ENCODE data around the gene FREM2. TPM values are rescaled to one million over a fixed set of nuclear protein-coding genes. Genes with fewer than 3 reads are reported as not detected.

Gene FREM2
- total and polyA plus RNA-seq, 9 of the 15 experiments (the other 6 are each of a cell fraction or from before 2014, with no cell fraction given), result under 0.01 to 0.02 TPM; not detected in 7

DNA sequence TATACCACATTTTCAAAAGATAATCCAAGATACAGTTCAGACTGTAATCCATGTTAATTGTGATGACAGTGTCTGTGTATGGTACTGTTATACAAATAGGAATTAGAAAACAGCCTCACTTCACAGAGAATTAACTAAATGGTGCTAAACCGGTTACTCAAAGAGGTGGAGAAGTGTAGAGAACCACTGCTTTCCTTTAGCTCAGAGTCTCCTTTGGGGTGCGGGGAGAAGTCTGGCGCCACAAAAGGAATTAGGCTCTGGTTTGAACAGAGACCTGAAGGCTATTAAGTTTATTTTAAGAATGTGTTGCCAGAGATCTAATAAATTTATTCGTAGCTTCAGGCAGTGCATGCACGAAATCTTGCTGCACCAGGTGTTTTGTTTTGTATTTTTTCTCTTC, 65.8 kb downstream of the FREM2 start:
- BruUV-seq (replicated peaks), result no TSS peak
- no peak overlapping the region for H3K27ac ChIP-seq (ENCODE audit: extremely low read depth, low read depth, low read length)
- no peaks in the 10 kb centered on the region for H3K36me3 ChIP-seq (ENCODE audit: control insufficient read depth, insufficient read depth, low read length)
- H3K4me3 ChIP-seq, result no peak overlapping the region
- H3K9ac ChIP-seq (ENCODE audit: insufficient read depth in 1 of 2, low read depth in 2 of 2, low read length in 2 of 2), result no peak overlapping the region
- no peaks in the 10 kb centered on the region for H3K9me1 ChIP-seq (ENCODE audit: control insufficient read depth, insufficient read depth, low read length)
- H3K4me2 ChIP-seq (ENCODE audit: insufficient read depth, low read length), result no peak overlapping the region
- no peaks in the 10 kb centered on the region for H3K79me2 ChIP-seq (ENCODE audit: control insufficient read depth, insufficient read depth, low read length)
- H3K27me3 ChIP-seq (ENCODE audit: control insufficient read depth in 2 of 2, insufficient read depth in 2 of 2, low read length in 2 of 2), result no peaks in the 10 kb centered on the region
- intact Hi-C loops (cut with micrococcal nuclease) (no loop called here), in situ Hi-C loops (cut with MboI) (no loop called here)
- ATAC-seq (no peak), DNase-seq (ENCODE audit: extremely low read depth in 1 of 4, low spot score in 3 of 4) (no peak), FAIRE-seq (no peak)
- WGBS (ENCODE audit: insufficient coverage, low coverage, missing lambda C conversion rate), result 0% methylated on average over 4 of the region's 5 CpGs
- CTCF ChIA-PET (ENCODE audit: low intra/inter-chr PET ratio), result no interaction called here
- H3K4me1 ChIP-seq (replicated peaks in 1 of 2; ENCODE audit: control insufficient read depth in 2 of 2, insufficient read depth in 2 of 2, low read length in 2 of 2), result no peaks in the 10 kb centered on the region
- TF ChIP-seq HMGN3 (IDR thresholded peaks at IDR 0.05; ENCODE audit: borderline replicate concordance, extremely low read depth, insufficient read length, low read depth, low read length) (no peak), POLR2AphosphoS5 (IDR thresholded peaks at IDR 0.05; ENCODE audit: control insufficient read depth, insufficient read depth, low read depth, low read length) (no peak), CEBPB (tag; IDR thresholded peaks at IDR 0.05) (no peak), ZBTB8A (IDR thresholded peaks at IDR 0.05; ENCODE audit: partially characterized antibody) (no peak), MAFG (tag; conservative IDR thresholded peaks at IDR 0.05) (no peak), ZNF184 (CRISPR knock-in tag; IDR thresholded peaks at IDR 0.05) (no peak)
- TF ChIP-seq, protein P1, sequence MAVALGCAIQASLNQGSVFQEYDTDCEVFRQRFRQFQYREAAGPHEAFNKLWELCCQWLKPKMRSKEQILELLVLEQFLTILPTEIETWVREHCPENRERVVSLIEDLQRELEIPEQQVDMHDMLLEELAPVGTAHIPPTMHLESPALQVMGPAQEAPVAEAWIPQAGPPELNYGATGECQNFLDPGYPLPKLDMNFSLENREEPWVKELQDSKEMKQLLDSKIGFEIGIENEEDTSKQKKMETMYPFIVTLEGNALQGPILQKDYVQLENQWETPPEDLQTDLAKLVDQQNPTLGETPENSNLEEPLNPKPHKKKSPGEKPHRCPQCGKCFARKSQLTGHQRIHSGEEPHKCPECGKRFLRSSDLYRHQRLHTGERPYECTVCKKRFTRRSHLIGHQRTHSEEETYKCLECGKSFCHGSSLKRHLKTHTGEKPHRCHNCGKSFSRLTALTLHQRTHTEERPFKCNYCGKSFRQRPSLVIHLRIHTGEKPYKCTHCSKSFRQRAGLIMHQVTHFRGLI (CRISPR knock-in tag; IDR thresholded peaks at IDR 0.05), result no peak
- TF ChIP-seq, protein P2, sequence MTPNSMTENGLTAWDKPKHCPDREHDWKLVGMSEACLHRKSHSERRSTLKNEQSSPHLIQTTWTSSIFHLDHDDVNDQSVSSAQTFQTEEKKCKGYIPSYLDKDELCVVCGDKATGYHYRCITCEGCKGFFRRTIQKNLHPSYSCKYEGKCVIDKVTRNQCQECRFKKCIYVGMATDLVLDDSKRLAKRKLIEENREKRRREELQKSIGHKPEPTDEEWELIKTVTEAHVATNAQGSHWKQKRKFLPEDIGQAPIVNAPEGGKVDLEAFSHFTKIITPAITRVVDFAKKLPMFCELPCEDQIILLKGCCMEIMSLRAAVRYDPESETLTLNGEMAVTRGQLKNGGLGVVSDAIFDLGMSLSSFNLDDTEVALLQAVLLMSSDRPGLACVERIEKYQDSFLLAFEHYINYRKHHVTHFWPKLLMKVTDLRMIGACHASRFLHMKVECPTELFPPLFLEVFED (CRISPR knock-in tag; conservative IDR thresholded peaks at IDR 0.05), result no peak
- TF ChIP-seq, protein P3, sequence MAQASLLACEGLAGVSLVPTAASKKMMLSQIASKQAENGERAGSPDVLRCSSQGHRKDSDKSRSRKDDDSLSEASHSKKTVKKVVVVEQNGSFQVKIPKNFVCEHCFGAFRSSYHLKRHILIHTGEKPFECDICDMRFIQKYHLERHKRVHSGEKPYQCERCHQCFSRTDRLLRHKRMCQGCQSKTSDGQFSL (CRISPR knock-in tag; IDR thresholded peaks at IDR 0.05), result no peak
- TF ChIP-seq, protein P3 (tag; IDR thresholded peaks at IDR 0.05), result no peak
- H2AFZ ChIP-seq (ENCODE audit: low read depth, low read length), result no peak overlapping the region
- no peaks in the 10 kb centered on the region for H4K20me1 ChIP-seq (replicated peaks; ENCODE audit: control insufficient read depth, insufficient read depth, low read length)
- no peaks in the 10 kb centered on the region for H3K9me3 ChIP-seq (replicated peaks; ENCODE audit: control insufficient read depth, insufficient read depth, low read depth, low read length)
- POLR2A ChIA-PET, result no interaction called here
